B cell (primary cell): Measurements from ENCODE around the gene CORO2B.

ENCODE experiments used
- CTCF ChIP-seq: fragments of 200-600 bp; IDR thresholded peaks from one replicate; pipeline ENCODE4 v1.8.0; 2022; ENCODE audit warnings: antibody characterized with exemption, mild to moderate bottlenecking
- EZH2 ChIP-seq: IDR thresholded peaks from 2 replicates; pipeline ENCODE4 v1.6.1; 2012; ENCODE audit warnings: borderline replicate concordance, low read depth, mild to moderate bottlenecking, moderate library complexity, low read length; ENCODE audit not compliant: insufficient read depth, poor library complexity, severe bottlenecking

DNA sequence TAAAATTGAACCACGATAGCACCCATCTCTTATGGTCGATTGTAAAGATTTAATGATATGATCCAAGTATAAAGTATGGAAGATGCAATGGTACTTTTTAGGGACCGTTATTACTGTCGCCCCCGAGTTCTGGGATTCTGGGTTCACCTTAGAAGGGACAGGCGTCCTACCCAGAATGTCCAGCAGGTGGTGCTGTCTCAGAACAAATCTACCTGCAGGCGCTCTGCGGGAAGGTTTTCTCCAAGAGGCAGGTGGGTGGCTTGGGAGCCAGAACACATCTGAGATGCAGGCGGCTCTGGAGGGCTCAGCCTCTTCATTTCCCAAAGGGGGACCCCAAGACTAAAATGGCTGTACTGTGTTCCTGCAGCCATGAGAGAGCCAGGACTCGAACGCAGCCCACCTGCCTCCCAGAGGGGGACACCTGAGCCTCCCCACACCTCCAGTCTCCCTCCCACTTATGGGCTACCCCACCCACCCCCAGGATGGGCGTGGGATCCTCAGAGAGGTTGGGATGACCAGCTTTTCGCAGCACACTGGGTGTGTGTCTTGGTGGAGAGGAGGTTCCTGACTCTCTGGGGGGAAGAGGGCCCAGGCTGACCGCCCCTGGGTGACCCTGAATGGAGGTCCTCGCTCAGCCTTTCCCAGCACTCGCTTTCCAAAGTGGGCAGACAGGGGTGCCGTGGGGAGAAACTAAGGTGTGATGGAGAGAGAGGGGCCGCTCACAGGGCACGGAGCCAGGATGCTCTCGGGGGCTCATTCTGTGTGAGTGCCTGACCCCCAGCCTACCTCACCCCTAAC lies 28.1 kb upstream of the CORO2B start:
- TF ChIP-seq CTCF (peak; percentile 92), EZH2 (no peak)
